Stimulated activated CD8-positive, alpha-beta memory T cell treated with anti-CD3 and anti-CD28 coated beads, Interleukin-7, amount 100 ng/mL, for 4 hours (primary cell): ENCODE measurements around the gene ANKRD34A.
"Not testable (repeated sequence)": the region's sequence is repeated elsewhere in the genome, so short reads cannot be mapped to it uniquely, and the experiment has no call there.

Experiments used
- DNase-seq, 2 donors: peaks; one replicate each; pipeline ENCODE4 v3.0.0-alpha.2; 2020; ENCODE audit warnings: low read depth in 2 of 2

Gene ANKRD34A

GRCh38 chr1:145944532-145944931, 19.8 kb downstream of the ANKRD34A start:
- DNase-seq = no peak

- DNase-seq = no peak
These were observed 21.5 kb downstream of the ANKRD34A start for GRCh38 chr1:145942871-145943270.

GRCh38 chr1:145942405-145942804, 22.0 kb downstream of the ANKRD34A start:
- DNase-seq = no peak

- DNase-seq = no peak
These were observed 26.9 kb downstream of the ANKRD34A start for GRCh38 chr1:145937436-145937835.

GRCh38 chr1:145936247-145936646, 28.1 kb downstream of the ANKRD34A start:
- no peak for DNase-seq

GRCh38 chr1:145935708-145936107, 28.7 kb downstream of the ANKRD34A start:
- no peak for DNase-seq

- DNase-seq = not testable (repeated sequence)
These were observed 31.8 kb downstream of the ANKRD34A start for GRCh38 chr1:145932522-145933009.

GRCh38 chr1:145927916-145928643, 36.3 kb downstream of the ANKRD34A start:
- no peak for DNase-seq

- DNase-seq = peak; percentile 89 to 96
These were observed 37.1 kb downstream of the ANKRD34A start, which contains the start of gene RBM8A for GRCh38 chr1:145927063-145927886. Gene RBM8A (minus strand): TSS chr1:145927484. CDS start chr1:145927426, 58 bp downstream.

- peak; percentile 34 to 45 for DNase-seq
These were observed 37.7 kb downstream of the ANKRD34A start for GRCh38 chr1:145926686-145927062.

- DNase-seq = no peak
These were observed 42.1 kb downstream of the ANKRD34A start for GRCh38 chr1:145922266-145922665.

GRCh38 chr1:145920297-145920696, 44.1 kb downstream of the ANKRD34A start:
- not testable (repeated sequence) for DNase-seq

- no peak for DNase-seq
These were observed 45.1 kb downstream of the ANKRD34A start for GRCh38 chr1:145918992-145919939.

GRCh38 chr1:145918144-145918991, 46.0 kb downstream of the ANKRD34A start, which contains the start of gene PEX11B:
Gene PEX11B (minus strand): TSS chr1:145918717. CDS start chr1:145918688, 29 bp downstream.
- DNase-seq = peak; percentile 85 to 89

- no peak for DNase-seq
These were observed 46.8 kb downstream of the ANKRD34A start for GRCh38 chr1:145917595-145917994.

- no peak for DNase-seq
These were observed 47.6 kb downstream of the ANKRD34A start for GRCh38 chr1:145916745-145917144.

- no peak for DNase-seq
These were observed 52.2 kb downstream of the ANKRD34A start for GRCh38 chr1:145912128-145912641.
